Heart right ventricle (tissue), 16 donors: ENCODE results near the gene PON1. TPM values are rescaled to one million over a fixed set of nuclear protein-coding genes. Genes with fewer than 3 reads are reported as not detected.

Experiments
- ATAC-seq, 8 donors: fragments of 200-7000 bp; cut with Tn5 transposase; one replicate each; pipeline ENCODE4 v1.9.1; 2020; ENCODE audit warnings: mild to moderate bottlenecking in 8 of 8, moderate library complexity in 8 of 8, moderate number of reproducible peaks in 1 of 8
- DNase-seq, 2 donors: peaks; one replicate each; pipeline ENCODE4 v3.0.0-alpha.2; 2020
- H3K27ac ChIP-seq, 10 donors: fragments of 200-600 bp; sonication (generic) in 2 of 10; one replicate each; pipeline versions ENCODE4 v1.5.0 to v1.8.0; 2020 to 2022; ENCODE audit warnings: mild to moderate bottlenecking in 3 of 10
- H3K27me3 ChIP-seq, 7 donors: fragments of 200-600 bp; one replicate each; pipeline ENCODE4 v1.8.0; 2021 to 2022; ENCODE audit warnings: mild to moderate bottlenecking in 2 of 7
- H3K36me3 ChIP-seq, 9 donors: fragments of 200-600 bp; sonication (generic) in 1 of 9; one replicate each; pipeline versions ENCODE4 v1.5.0 to v1.8.0; 2020 to 2022; ENCODE audit warnings: mild to moderate bottlenecking in 2 of 9
- H3K4me1 ChIP-seq, 9 donors: fragments of 200-600 bp; sonication (generic) in 1 of 9; one replicate each; pipeline versions ENCODE4 v1.5.0 to v1.8.0; 2020 to 2022; ENCODE audit warnings: mild to moderate bottlenecking in 4 of 9
- H3K4me3 ChIP-seq, 10 donors: fragments of 200-600 bp; sonication (generic) in 2 of 10; one replicate each; pipeline versions ENCODE4 v1.5.0 to v1.8.0; 2020 to 2022; ENCODE audit warnings: mild to moderate bottlenecking in 7 of 10, moderate library complexity in 2 of 10
- H3K9me3 ChIP-seq, 11 donors: fragments of 200-600 bp in 10 of 11; sonication (generic) in 2 of 11; one replicate each; pipeline versions ENCODE4 v1.5.0 to v1.8.0; 2013 to 2022; ENCODE audit warnings: mild to moderate bottlenecking in 2 of 11, control low read depth in 1 of 11, moderate library complexity in 1 of 11
- CTCF ChIP-seq, 9 donors: fragments of 200-600 bp; sonication (generic) in 2 of 9; IDR thresholded peaks; one replicate each; pipeline versions ENCODE4 v1.5.0 to v1.8.0; 2021 to 2022; ENCODE audit warnings: antibody characterized with exemption in 9 of 9, mild to moderate bottlenecking in 5 of 9, moderate library complexity in 1 of 9
- WGBS, 2 donors: extraction: QIAGEN DNeasy Blood & Tissue Kit; methylation state at CpG; one replicate each; pipeline ENCODE4 v1.1.7; 2013; ENCODE audit warnings: inconsistent platforms in 1 of 2; 5-methylcytosine and 5-hydroxymethylcytosine counted together
- intact Hi-C, 10 donors: fragments of 100-400 bp; cut with DNase I; formaldehyde crosslinking; loops; one replicate each; pipeline versions ENCODE4 v1.11.1 to v1.14.2; 2022
- polyA plus RNA-seq, 2 donors: library from polyadenylated mRNA; stranded (reverse); fragments of 200-250 nt; gene quantifications; one replicate each; pipeline ENCODE4 v1.2.3, GENCODE V29; 2013
- total RNA-seq, 10 donors: library from RNA; stranded (reverse); fragmentation: NEBNext Ultra II Directional in 3 of 10; extraction: Animal tissue kit (Norgen Biotek cat#: 25700) in 3 of 10; gene quantifications; one replicate each; pipeline versions ENCODE4 v1.2.1 to v1.2.4, GENCODE V29; 2021 to 2023
- donor health status: Arrhythmogenic right ventricular cardiomyopathy.
- donor health status: ischemic (EF 13 %, LVEDD 7.1; RV severe dilation, severe dysfunction).
- donor health status: healthy with polysubstance abuse.
- donor health status: DM: no; HTN: yes; CAD: no.
- donor health status: DM: no; HTN: no; CAD: no.
- donor health status: ischemic (EF 25% LVEDD 6.9; RV normal size, moderate dysfunction).
- donor health status: ischemic (EF 25% LVEDD 5.7; RV mildly dilated, moderate dysfunction).
- donor health status: healthy.
- donor health status: DM: yes; HTN: yes; CAD: no.
- donor health status: Ischemic cardiomyopathy.
- donor health status: ischemic (EF 35%, LVEDD 5.7; RV mildly dilated, moderate dysfunction).
- donor health status: nonischemic (EF 11% LVEDD 7.7; RV severe dilation, severe dysfunction).
- donor health status: DM: yes; HTN: yes; CAD: no.
- donor health status: PGD.
- donor health status: ischemic (EF 29% LVEDD 5.4; RV normal size, mild dysfunction).
- donor health status: nonischemic (EF 23%, LVEDD 6.1; RV moderate dilation, normal function).

Gene PON1
- total and polyA plus RNA-seq, 12 donors: 0.07 to 0.09 TPM; not detected in 10

- peak in 2 of 8 donors; percentile 25 to 59 for ATAC-seq
- 50 to 64% methylated on average over 6 of the region's 6 CpGs for WGBS, 2 donors
These were observed 59.9 kb downstream of the PON1 start for GRCh38 chr7:95264363-95264891.

GRCh38 chr7:95263785-95264362 is 60.5 kb downstream of the PON1 start:
- Histone ChIP-seq H3K4me1 (no peaks in the 10 kb centered on the region), H3K4me3 (no peak overlapping the region), H3K27me3 (no peaks in the 10 kb centered on the region), H3K9me3 (no peaks in the 10 kb centered on the region), H3K36me3 (peaks cover 0 to 7% (median 0%) of the 10 kb centered on the region in 9 donors), H3K27ac (no peak overlapping the region)
- no peak for DNase-seq
- no peak for ATAC-seq
- intact Hi-C loops: no loop called here
- 67 to 74% methylated on average over 4 of the region's 4 CpGs for WGBS, 2 donors
- no peak for TF ChIP-seq CTCF (IDR thresholded peaks at IDR 0.05)

More at GRCh38 chr7:95264363-95264891, 59.9 kb downstream of the PON1 start:
- Histone ChIP-seq H3K27me3 (no peaks in the 10 kb centered on the region), H3K4me1 (no peaks in the 10 kb centered on the region), H3K9me3 (no peaks in the 10 kb centered on the region), H3K4me3 (no peak overlapping the region), H3K27ac (peak overlapping the region in 1 of 10 donors; percentile 22), H3K36me3 (peaks cover 0 to 10% (median 0%) of the 10 kb centered on the region in 9 donors)
- no peak for DNase-seq
- intact Hi-C loops: no loop called here
- no peak for TF ChIP-seq CTCF (IDR thresholded peaks at IDR 0.05)

- H3K27me3 ChIP-seq: no peaks in the 10 kb centered on the region
- no peak for TF ChIP-seq CTCF (IDR thresholded peaks at IDR 0.05)
- no peak overlapping the region for H3K4me3 ChIP-seq
- intact Hi-C loops: no loop called here
- peaks cover 0 to 7% (median 0%) of the 10 kb centered on the region in 9 donors for H3K36me3 ChIP-seq
- 86 to 89% methylated on average over 2 of the region's 2 CpGs for WGBS, 2 donors
- H3K27ac ChIP-seq: no peak overlapping the region
- H3K4me1 ChIP-seq: no peaks in the 10 kb centered on the region
- DNase-seq (no peak), ATAC-seq (no peak)
- no peaks in the 10 kb centered on the region for H3K9me3 ChIP-seq
These were observed 61.5 kb downstream of the PON1 start for GRCh38 chr7:95262875-95263274.

GRCh38 chr7:95261895-95262415 is 62.4 kb downstream of the PON1 start:
- intact Hi-C loops: no loop called here

More at GRCh38 chr7:95261895-95262415, 62.4 kb downstream of the PON1 start:
- TF ChIP-seq CTCF (IDR thresholded peaks at IDR 0.05): no peak
- DNase-seq (no peak), ATAC-seq (no peak)
- no peaks in the 10 kb centered on the region for H3K27me3 ChIP-seq
- H3K9me3 ChIP-seq: no peaks in the 10 kb centered on the region
- peaks cover 0 to 7% (median 0%) of the 10 kb centered on the region in 9 donors for H3K36me3 ChIP-seq
- no peaks in the 10 kb centered on the region for H3K4me1 ChIP-seq
- no peak overlapping the region for H3K4me3 ChIP-seq
- no peak overlapping the region for H3K27ac ChIP-seq
